OCI-LY7 (cell line): ENCODE data around the gene CLDN1. TPM values are rescaled to one million over a fixed set of nuclear protein-coding genes. Genes with fewer than 3 reads are reported as not detected.

Experiments used
- BruUV-seq: library from RNA; stranded (reverse); fragments of 400-500 nt; replicated peaks from 2 replicates; lab custom pipeline; 2021; lab: Mats Ljungman, UMichigan
- CTCF ChIA-PET: fragments of 300-600 bp; sonication (Branson Sonifier 250); formaldehyde crosslinking; loops from one replicate; lab custom pipeline; 2022; ENCODE audit warnings: antibody characterized with exemption; ENCODE audit not compliant: unreplicated experiment; lab: Charles Lee
- POLR2A ChIA-PET: fragments of 300-600 bp; sonication (Branson Sonifier 250); formaldehyde crosslinking; loops from one replicate; lab custom pipeline; 2022; ENCODE audit warnings: antibody characterized with exemption; lab: Charles Lee
- DNase-seq: peaks from one replicate; pipeline ENCODE4 v3.0.0-alpha.2; 2015; ENCODE audit warnings: low spot score
- H2AFZ ChIP-seq: fragments of 200-600 bp; sonication (generic), shearing (Covaris generic); 2 replicates; pipeline ENCODE4 v1.6.1; 2014; ENCODE audit warnings: mild to moderate bottlenecking, antibody characterized with exemption, low read length, moderate library complexity
- H3K27ac ChIP-seq: fragments of 200-600 bp; sonication (generic); 2 replicates; pipeline ENCODE4 v1.5.1; 2014; ENCODE audit warnings: mixed run types, low read depth, mild to moderate bottlenecking, moderate library complexity, low read length, inconsistent platforms; ENCODE audit not compliant: poor library complexity, severe bottlenecking
- H3K36me3 ChIP-seq: fragments of 200-600 bp; sonication (generic); 2 replicates; pipeline ENCODE4 v1.6.1; 2014; ENCODE audit warnings: mild to moderate bottlenecking, antibody characterized with exemption, low read length, moderate library complexity, mixed read lengths; ENCODE audit not compliant: insufficient read depth
- H3K4me1 ChIP-seq: fragments of 200-600 bp; sonication (generic); 2 replicates; pipeline ENCODE4 v1.5.1; 2014; ENCODE audit warnings: mild to moderate bottlenecking, low read length; ENCODE audit not compliant: insufficient read depth, poor library complexity, severe bottlenecking
- H3K4me2 ChIP-seq: fragments of 200-600 bp; sonication (generic); 2 replicates; pipeline ENCODE4 v1.6.1; 2014; ENCODE audit warnings: mild to moderate bottlenecking, low read length
- H3K4me3 ChIP-seq: fragments of 200-600 bp; sonication (generic); 2 replicates; pipeline ENCODE4 v1.5.1; 2014; ENCODE audit warnings: mild to moderate bottlenecking, low read depth, low read length; ENCODE audit not compliant: poor library complexity, severe bottlenecking
- H3K79me2 ChIP-seq: fragments of 200-600 bp; sonication (generic); 2 replicates; pipeline ENCODE4 v1.6.1; 2016; ENCODE audit warnings: low read depth, mild to moderate bottlenecking, low read length, moderate library complexity, mixed read lengths; ENCODE audit not compliant: insufficient read depth
- H3K9me2 ChIP-seq: fragments of 200-600 bp; sonication (generic); 2 replicates; pipeline ENCODE4 v1.6.1; 2016; ENCODE audit warnings: mild to moderate bottlenecking, low read length, mixed read lengths; ENCODE audit not compliant: insufficient read depth
- H3K9me3 ChIP-seq: fragments of 200-600 bp; sonication (generic); 2 replicates; pipeline ENCODE4 v1.6.1; 2014; ENCODE audit warnings: mild to moderate bottlenecking, mixed run types, low read length, mixed read lengths
- H4K20me1 ChIP-seq: fragments of 200-600 bp; sonication (generic); 2 replicates; pipeline ENCODE4 v1.6.1; 2014; ENCODE audit warnings: mild to moderate bottlenecking, antibody characterized with exemption, low read length, moderate library complexity, mixed read lengths; ENCODE audit not compliant: insufficient read depth
- CTCF ChIP-seq: fragments of 200-600 bp; sonication (generic); conservative IDR thresholded peaks from 2 replicates; pipeline ENCODE4 v1.5.1; 2014; ENCODE audit warnings: mild to moderate bottlenecking, antibody characterized with exemption, low read length, moderate library complexity, mixed read lengths
- EZH2phosphoT487 ChIP-seq: fragments of 200-600 bp; sonication (generic); IDR thresholded peaks from 2 replicates; pipeline ENCODE4 v1.6.1; 2018; ENCODE audit warnings: low read depth, borderline replicate concordance, mild to moderate bottlenecking, mixed run types, antibody characterized with exemption, low read length, moderate library complexity, mixed read lengths
- intact Hi-C: fragments of 100-400 bp; cut with micrococcal nuclease; formaldehyde crosslinking; loops from one replicate; pipeline ENCODE4 v1.10.0; 2022; ENCODE audit not compliant: unreplicated experiment
- total RNA-seq, 2 experiments: library from RNA; depleted of rRNA in 1 of 2; stranded (reverse); fragments of >200 nt in 1 of 2; shearing (Covaris generic) in 1 of 2; gene quantifications; 2 replicates each; pipeline ENCODE4 v1.2.3, GENCODE V29; 2014 to 2022

Gene CLDN1
- total RNA-seq, 2 experiments from 2014 or later, result not detected

DNA sequence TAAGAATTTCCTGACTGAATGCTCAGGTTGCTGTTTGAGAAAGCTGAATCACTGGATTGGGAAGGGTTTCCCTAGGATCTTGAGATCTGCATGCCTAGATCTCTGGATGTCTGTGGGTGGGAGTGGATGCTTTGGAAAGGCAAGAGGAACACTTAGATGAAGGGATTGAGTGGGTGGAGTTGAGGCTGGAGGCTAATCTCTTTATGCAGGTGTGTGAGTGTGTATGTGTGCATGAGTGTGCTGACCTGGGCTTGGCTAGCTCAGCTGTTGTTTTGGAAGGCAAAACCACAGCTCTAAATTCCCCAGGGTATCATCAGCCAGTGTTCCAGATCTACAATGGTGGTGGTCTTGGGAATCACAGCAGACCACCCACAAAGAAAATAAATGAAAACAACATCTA is 60.5 kb downstream of the CLDN1 start:
- Histone ChIP-seq H3K27ac (no peak overlapping the region), H3K4me3 (no peak overlapping the region), H3K9me3 (no peaks in the 10 kb centered on the region), H4K20me1 (no peaks in the 10 kb centered on the region), H3K9me2 (no peaks in the 10 kb centered on the region), H2AFZ (no peak overlapping the region), H3K4me2 (no peak overlapping the region), H3K4me1 (no peaks in the 10 kb centered on the region), H3K79me2 (no peaks in the 10 kb centered on the region), H3K36me3 (no peaks in the 10 kb centered on the region)
- BruUV-seq, result no TSS peak
- POLR2A ChIA-PET, result no interaction called here
- CTCF ChIA-PET, result no interaction called here
- TF ChIP-seq CTCF (no peak), EZH2phosphoT487 (no peak)
- no peak for DNase-seq
- intact Hi-C loops, result no loop called here

- Histone ChIP-seq H3K4me2 (no peak overlapping the region), H3K4me1 (no peaks in the 10 kb centered on the region), H3K9me3 (no peaks in the 10 kb centered on the region), H3K9me2 (no peaks in the 10 kb centered on the region), H3K4me3 (no peak overlapping the region), H2AFZ (no peak overlapping the region), H3K36me3 (no peaks in the 10 kb centered on the region), H4K20me1 (no peaks in the 10 kb centered on the region), H3K27ac (no peak overlapping the region), H3K79me2 (no peaks in the 10 kb centered on the region)
- POLR2A ChIA-PET, result no interaction called here
- CTCF ChIA-PET, result no interaction called here
- BruUV-seq, result no TSS peak
- intact Hi-C loops, result no loop called here
- TF ChIP-seq EZH2phosphoT487, result no peak
- no peak for TF ChIP-seq CTCF
- no peak for DNase-seq
Observed at GRCh38 chr3:190261015-190261414, 61.2 kb downstream of the CLDN1 start.

- no TSS peak for BruUV-seq
- intact Hi-C loops, result no loop called here
- CTCF ChIA-PET, result no interaction called here
Observed at GRCh38 chr3:190260301-190260700, 61.9 kb downstream of the CLDN1 start.

More at GRCh38 chr3:190260301-190260700, 61.9 kb downstream of the CLDN1 start:
- Histone ChIP-seq H3K4me3 (no peak overlapping the region), H3K4me1 (no peaks in the 10 kb centered on the region), H3K4me2 (no peak overlapping the region), H4K20me1 (no peaks in the 10 kb centered on the region), H3K9me3 (no peaks in the 10 kb centered on the region), H2AFZ (no peak overlapping the region), H3K9me2 (no peaks in the 10 kb centered on the region), H3K27ac (no peak overlapping the region), H3K79me2 (no peaks in the 10 kb centered on the region), H3K36me3 (no peaks in the 10 kb centered on the region)
- POLR2A ChIA-PET, result no interaction called here
- TF ChIP-seq CTCF, result no peak
- TF ChIP-seq EZH2phosphoT487, result no peak
- no peak for DNase-seq
